HG03196 (cell line): ENCODE measurements around the gene ZNF697.
"Not testable (repeated sequence)": the region's sequence is repeated elsewhere in the genome, so short reads cannot be mapped to it uniquely, and the experiment has no call there.

Source experiments
- ATAC-seq: cut with Tn5 transposase; IDR thresholded peaks from one replicate; pipeline ENCODE4 v1.9.1; 2021; ENCODE audit not compliant: unreplicated experiment

ZNF697 gene

GRCh38 chr1:119647734-119648619, at the start of gene ZNF697:
ZNF697 (minus strand) TSS chr1:119648266; CDS start chr1:119626100, 22,166 bp downstream.
- peak; percentile 70 for ATAC-seq

GRCh38 chr1:119697598-119697997, 49.5 kb upstream of the ZNF697 start:
- no peak for ATAC-seq

- ATAC-seq = not testable (repeated sequence)
Observed at GRCh38 chr1:119696863-119697262, 48.8 kb upstream of the ZNF697 start.

- no peak for ATAC-seq
Observed at GRCh38 chr1:119689511-119689910, 41.4 kb upstream of the ZNF697 start.

GRCh38 chr1:119688810-119689209, 40.7 kb upstream of the ZNF697 start:
- ATAC-seq = no peak

GRCh38 chr1:119687434-119688079, 39.5 kb upstream of the ZNF697 start:
- no peak for ATAC-seq

GRCh38 chr1:119686661-119687060, 38.6 kb upstream of the ZNF697 start:
- ATAC-seq = no peak

- ATAC-seq = no peak
Observed at GRCh38 chr1:119683893-119684292, 35.8 kb upstream of the ZNF697 start.

GRCh38 chr1:119682141-119682540, 34.1 kb upstream of the ZNF697 start:
- no peak for ATAC-seq

GRCh38 chr1:119681560-119681959, 33.5 kb upstream of the ZNF697 start:
- no peak for ATAC-seq

GRCh38 chr1:119680723-119681122, 32.7 kb upstream of the ZNF697 start:
- ATAC-seq = no peak

- ATAC-seq = no peak
Observed at GRCh38 chr1:119680193-119680592, 32.1 kb upstream of the ZNF697 start.

- no peak for ATAC-seq
Observed at GRCh38 chr1:119679223-119679622, 31.2 kb upstream of the ZNF697 start.

GRCh38 chr1:119676571-119677206, 28.6 kb upstream of the ZNF697 start:
- ATAC-seq = no peak

- peak; percentile 56 for ATAC-seq
Observed at GRCh38 chr1:119675349-119676345, 27.6 kb upstream of the ZNF697 start.

GRCh38 chr1:119674835-119675289, 26.8 kb upstream of the ZNF697 start:
- no peak for ATAC-seq

GRCh38 chr1:119674111-119674526, 26.1 kb upstream of the ZNF697 start:
- ATAC-seq = no peak

- no peak for ATAC-seq
Observed at GRCh38 chr1:119673171-119673940, 25.3 kb upstream of the ZNF697 start.

GRCh38 chr1:119670898-119671297, 22.8 kb upstream of the ZNF697 start:
- no peak for ATAC-seq

GRCh38 chr1:119667173-119667572, 19.1 kb upstream of the ZNF697 start:
- ATAC-seq = no peak
